Transverse colon (tissue), 3 donors: ENCODE results near the gene PRR33.

Source experiments
- CTCF ChIP-seq, 5 experiments: fragments of 200-600 bp in 3 of 5; fragments of 450-650 bp in 2 of 5; sonication (generic) in 3 of 5; IDR thresholded peaks; 1 replicate in 2 of 5; 2 replicates in 3 of 5; pipeline ENCODE4 v1.5.1; 2016 to 2017; ENCODE audit warnings: antibody characterized with exemption in 5 of 5, inconsistent platforms in 3 of 5, mild to moderate bottlenecking in 2 of 5, moderate library complexity in 1 of 5
- EP300 ChIP-seq: sonication (generic); formaldehyde crosslinking; IDR thresholded peaks from one replicate; pipeline ENCODE4 v1.6.1; 2017; ENCODE audit warnings: antibody characterized with exemption, low read depth

DNA sequence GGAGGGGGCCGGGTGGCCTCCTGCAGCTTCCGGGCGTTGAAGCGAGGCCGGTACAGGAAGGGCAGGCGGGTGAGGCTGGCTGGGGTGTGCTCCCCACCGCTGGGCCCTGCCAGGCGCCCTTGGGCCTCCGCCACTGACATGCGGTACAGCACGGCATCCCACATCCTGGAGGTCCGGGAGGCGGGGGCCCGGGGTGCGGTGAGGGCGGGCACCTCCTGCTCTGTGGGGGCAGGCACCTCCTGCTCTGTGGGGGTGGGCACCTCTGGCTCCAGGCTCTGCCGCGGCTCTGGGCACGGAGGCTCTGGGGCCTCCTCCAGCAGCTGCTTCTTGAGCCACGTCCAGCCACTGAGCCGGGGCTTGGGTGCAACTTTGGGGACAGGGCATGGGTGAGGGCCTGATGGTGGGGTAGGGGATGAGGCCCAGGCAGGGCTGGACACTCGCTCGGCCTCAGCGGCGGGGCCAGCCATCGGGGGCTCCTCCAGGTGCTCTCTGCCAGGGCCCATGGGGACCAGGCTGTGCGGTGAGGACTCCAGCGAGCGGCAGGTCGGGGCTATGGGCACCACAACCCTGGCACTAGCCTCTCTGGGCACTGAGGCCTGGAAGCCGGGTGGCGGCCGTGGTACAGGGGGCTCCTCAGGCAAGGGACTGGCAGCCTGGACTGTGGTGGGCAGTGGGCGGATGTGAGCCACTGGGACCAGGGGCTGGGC is 2.3 kb downstream of the PRR33 start:
- no peak for TF ChIP-seq CTCF (IDR thresholded peaks at IDR 0.05)
- no peak for TF ChIP-seq EP300
